CD4-positive, alpha-beta memory T cell (primary cell): ENCODE measurements around the gene RHBDD1. TPM values are rescaled to one million over a fixed set of nuclear protein-coding genes. Genes with fewer than 3 reads are reported as not detected.

Experiments
- CTCF ChIA-PET: fragments of 350-600 bp; sonication (Branson Sonifier 250); formaldehyde crosslinking; loops from one replicate; lab custom pipeline; 2021; ENCODE audit warnings: inconsistent platforms; ENCODE audit not compliant: partially characterized antibody; lab: Charles Lee
- POLR2A ChIA-PET: fragments of 350-600 bp; sonication (Branson Sonifier 250); formaldehyde crosslinking; loops from one replicate; lab custom pipeline; 2021; ENCODE audit not compliant: partially characterized antibody; lab: Charles Lee
- DNase-seq, 5 donors: peaks; one replicate each; pipeline versions ENCODE4 v3.0.0 to v3.0.0-alpha.2; 2020 to 2022; ENCODE audit warnings: mixed read lengths in 1 of 5
- H3K27ac ChIP-seq: one replicate; pipeline ENCODE4 v1.7.0; 2013; ENCODE audit warnings: low read depth, low read length
- H3K27me3 ChIP-seq: 2 replicates; pipeline ENCODE4 v1.7.0; 2013; ENCODE audit warnings: mild to moderate bottlenecking, low read length, moderate library complexity; ENCODE audit not compliant: insufficient read depth
- H3K36me3 ChIP-seq: 2 replicates; pipeline ENCODE4 v1.7.0; 2013; ENCODE audit warnings: mild to moderate bottlenecking, low read length, moderate library complexity; ENCODE audit not compliant: insufficient read depth
- H3K4me1 ChIP-seq: 2 replicates; pipeline ENCODE4 v1.7.0; 2013; ENCODE audit warnings: mild to moderate bottlenecking, low read length, moderate library complexity; ENCODE audit not compliant: insufficient read depth
- H3K4me3 ChIP-seq, 2 donors: one replicate each; pipeline ENCODE4 v1.7.0; 2013; ENCODE audit warnings: low read length in 2 of 2, mild to moderate bottlenecking in 1 of 2
- H3K9me3 ChIP-seq, 2 donors: one replicate each; pipeline ENCODE4 v1.7.0; 2013; ENCODE audit warnings: low read length in 2 of 2, control low read depth in 1 of 2; ENCODE audit not compliant: control insufficient read depth in 1 of 2
- H3K27ac Mint-ChIP-seq, 7 donors: one replicate each; pipeline ENCODE4 v1.8.0; 2020 to 2021; ENCODE audit warnings: mixed read lengths in 7 of 7, mild to moderate bottlenecking in 6 of 7, inconsistent platforms in 3 of 7, moderate library complexity in 3 of 7
- H3K27me3 Mint-ChIP-seq, 2 donors: one replicate each; pipeline ENCODE4 v1.8.0; 2020 to 2021; ENCODE audit warnings: mixed read lengths in 2 of 2
- H3K36me3 Mint-ChIP-seq, 2 donors: one replicate each; pipeline ENCODE4 v1.8.0; 2020 to 2021; ENCODE audit warnings: mixed read lengths in 2 of 2, inconsistent platforms in 1 of 2, mild to moderate bottlenecking in 1 of 2
- H3K4me1 Mint-ChIP-seq, 4 donors: one replicate each; pipeline ENCODE4 v1.8.0; 2020 to 2021; ENCODE audit warnings: mixed read lengths in 4 of 4, mild to moderate bottlenecking in 1 of 4
- H3K4me3 Mint-ChIP-seq, 8 donors: one replicate each; pipeline ENCODE4 v1.8.0; 2020 to 2021; ENCODE audit warnings: mixed read lengths in 8 of 8, mild to moderate bottlenecking in 7 of 8, moderate library complexity in 6 of 8, inconsistent platforms in 3 of 8
- H3K9me3 Mint-ChIP-seq, 8 donors: one replicate each; pipeline ENCODE4 v1.8.0; 2020 to 2021; ENCODE audit warnings: mixed read lengths in 8 of 8, mild to moderate bottlenecking in 5 of 8, inconsistent platforms in 3 of 8, moderate library complexity in 1 of 8
- intact Hi-C: fragments of 100-400 bp; cut with micrococcal nuclease; formaldehyde crosslinking; loops from one replicate; pipeline ENCODE4 v1.15.1; 2023
- polyA plus RNA-seq, 2 donors: library from polyadenylated mRNA; unstranded; fragments of 300-500 nt; fragmentation: Illumina TruSeq; gene quantifications; one replicate each; pipeline ENCODE4 v1.2.3, GENCODE V29; 2021
- total RNA-seq, 2 experiments: library from RNA; stranded (reverse); gene quantifications; one replicate each; pipeline ENCODE4 v1.2.3, GENCODE V29; 2021

The RHBDD1 gene
- total and polyA plus RNA-seq, 4 experiments from 2014 or later, result 15.6 to 66.0 (median 40.7) TPM

DNA sequence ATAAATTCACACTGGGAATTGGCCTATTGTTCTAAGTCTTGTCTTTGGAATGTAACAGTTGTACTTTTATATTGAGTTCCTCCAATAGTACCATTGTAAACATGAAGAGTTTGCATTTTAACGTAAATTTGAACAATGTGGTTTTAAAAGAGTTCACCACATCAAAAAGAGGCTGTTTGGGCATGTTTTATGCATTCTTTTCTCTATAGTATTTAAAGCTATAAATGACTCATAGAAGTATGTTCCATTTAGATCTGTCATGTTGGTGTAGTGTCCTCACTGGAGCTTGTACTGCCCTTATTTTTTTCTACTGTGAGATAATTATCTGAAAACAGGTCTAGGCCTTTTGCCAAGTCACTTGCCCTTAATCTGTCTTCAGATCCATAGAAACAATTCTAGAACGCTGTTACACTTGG lies 141.9 kb downstream of the RHBDD1 start:
- CTCF ChIA-PET, result no interaction called here
- no peaks in the 10 kb centered on the region for H3K9me3 ChIP-seq
- Mint-ChIP-seq H3K27me3 (no peaks in the 10 kb centered on the region), H3K4me1 (peaks cover 8 to 17% (median 15%) of the 10 kb centered on the region in 4 donors), H3K27ac (no peak overlapping the region), H3K9me3 (peaks cover 0 to 2% (median 0%) of the 10 kb centered on the region in 8 donors), H3K4me3 (no peak overlapping the region), H3K36me3 (peaks cover 18 to 42% of the 10 kb centered on the region in 2 donors)
- no peak overlapping the region for H3K27ac ChIP-seq
- intact Hi-C loops, result no loop called here
- POLR2A ChIA-PET, result no interaction called here
- no peaks in the 10 kb centered on the region for H3K36me3 ChIP-seq
- no peaks in the 10 kb centered on the region for H3K27me3 ChIP-seq
- no peak for DNase-seq
- no peak overlapping the region for H3K4me3 ChIP-seq
- peaks cover 10% of the 10 kb centered on the region for H3K4me1 ChIP-seq

DNA sequence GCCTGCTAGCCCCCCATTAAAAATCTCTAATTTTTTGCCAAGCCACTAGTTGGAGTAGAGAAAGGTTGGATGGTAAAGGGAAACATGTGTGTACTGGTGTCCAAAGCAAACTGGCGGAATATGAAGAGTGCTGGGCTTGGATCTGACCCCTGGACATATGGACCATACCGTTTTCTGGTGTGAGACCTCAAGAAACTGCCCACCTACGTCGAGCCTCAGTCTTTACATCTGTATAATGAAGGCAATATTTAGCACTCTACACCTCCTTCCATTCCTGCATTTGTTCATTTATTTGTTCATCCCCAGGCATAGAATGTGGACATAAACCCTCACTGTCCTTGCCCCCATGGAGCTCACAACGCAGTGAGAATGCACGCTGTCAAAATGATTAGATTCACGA lies 142.4 kb downstream of the RHBDD1 start:
- no peaks in the 10 kb centered on the region for H3K27me3 ChIP-seq
- Mint-ChIP-seq H3K27me3 (no peaks in the 10 kb centered on the region), H3K4me1 (peaks cover 8 to 16% (median 14%) of the 10 kb centered on the region in 4 donors), H3K4me3 (no peak overlapping the region), H3K27ac (no peak overlapping the region), H3K36me3 (peaks cover 18 to 37% of the 10 kb centered on the region in 2 donors), H3K9me3 (peaks cover 0 to 2% (median 0%) of the 10 kb centered on the region in 8 donors)
- no peak overlapping the region for H3K27ac ChIP-seq
- POLR2A ChIA-PET, result no interaction called here
- H3K36me3 ChIP-seq, result no peaks in the 10 kb centered on the region
- peaks cover 10% of the 10 kb centered on the region for H3K4me1 ChIP-seq
- no peaks in the 10 kb centered on the region for H3K9me3 ChIP-seq
- no peak for DNase-seq
- intact Hi-C loops, result no loop called here
- CTCF ChIA-PET, result no interaction called here
- no peak overlapping the region for H3K4me3 ChIP-seq

DNA sequence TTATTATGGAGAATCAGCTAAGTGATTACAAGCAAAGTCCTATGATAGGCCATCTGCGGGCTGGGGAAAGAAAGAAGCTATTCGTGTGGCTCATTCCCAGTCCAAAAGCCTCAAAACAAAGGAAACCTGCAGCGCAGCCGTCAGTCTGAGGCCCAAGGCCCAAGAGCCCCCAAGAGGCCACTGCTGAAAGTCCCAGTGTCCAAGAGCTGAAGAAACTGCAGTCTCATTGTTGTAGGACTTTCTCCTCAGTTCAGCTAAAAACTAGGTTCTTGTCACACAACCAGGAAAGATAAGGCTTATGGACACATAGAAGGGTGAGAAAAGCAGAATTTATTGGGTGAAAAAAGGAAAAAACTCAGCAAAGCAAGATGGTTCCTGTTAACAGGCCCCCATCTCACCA lies 143.2 kb downstream of the RHBDD1 start:
- H3K27me3 ChIP-seq, result no peaks in the 10 kb centered on the region
- H3K27me3 Mint-ChIP-seq, result no peaks in the 10 kb centered on the region
- H3K27ac Mint-ChIP-seq, result no peak overlapping the region
- H3K36me3 ChIP-seq, result no peaks in the 10 kb centered on the region
- no peak overlapping the region for H3K4me3 Mint-ChIP-seq
- H3K36me3 Mint-ChIP-seq, result peaks cover 12 to 30% of the 10 kb centered on the region in 2 donors
- H3K4me3 ChIP-seq, result no peak overlapping the region
- H3K9me3 ChIP-seq, result no peaks in the 10 kb centered on the region
- H3K4me1 Mint-ChIP-seq, result peaks cover 13 to 22% (median 17%) of the 10 kb centered on the region in 4 donors
- peaks cover 10% of the 10 kb centered on the region for H3K4me1 ChIP-seq
- no peaks in the 10 kb centered on the region for H3K9me3 Mint-ChIP-seq
- intact Hi-C loops, result no loop called here
- H3K27ac ChIP-seq, result no peak overlapping the region
- DNase-seq, result no peak
- POLR2A ChIA-PET, result no interaction called here
- CTCF ChIA-PET, result no interaction called here

DNA sequence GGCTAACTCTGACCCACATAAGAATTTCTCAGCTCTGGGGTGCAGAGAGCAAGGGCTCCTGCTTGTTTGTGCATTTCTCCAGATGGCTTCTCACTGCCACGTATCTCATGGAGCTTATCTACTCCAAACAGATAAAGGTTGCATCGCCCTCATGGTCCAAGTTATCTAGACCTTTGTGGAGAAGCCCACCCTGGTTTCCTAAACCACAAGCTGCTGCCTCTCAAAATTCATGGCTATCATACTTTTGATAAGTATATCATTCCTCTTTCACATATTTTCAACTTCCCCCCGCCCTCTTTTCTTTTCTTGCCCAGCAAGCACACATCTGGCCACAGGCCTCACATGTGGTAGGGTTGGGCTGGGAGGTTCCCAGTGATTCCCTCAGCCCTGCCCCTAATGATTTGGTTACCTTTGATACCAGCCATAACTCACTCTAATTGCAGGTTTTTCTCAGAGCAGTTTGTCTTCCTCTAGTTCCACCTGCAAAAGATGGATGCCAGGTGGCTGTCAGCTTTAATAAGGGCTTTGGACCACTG lies 146.0 kb downstream of the RHBDD1 start:
- H3K27me3 ChIP-seq, result no peaks in the 10 kb centered on the region
- peaks cover 0 to under 1% (median 0%) of the 10 kb centered on the region in 8 donors for H3K9me3 Mint-ChIP-seq
- H3K27ac ChIP-seq, result no peak overlapping the region
- intact Hi-C loops, result loop anchor here (10.0 kb wide), 1 partner anchor 177 kb away; no protein-coding TSS in a partner anchor
- POLR2A ChIA-PET, result no interaction called here
- CTCF ChIA-PET, result interaction anchor here (0.7 kb wide), 1 partner anchor 1093 kb away, joined by 3 read pairs; no protein-coding TSS in a partner anchor
- H3K4me1 Mint-ChIP-seq, result peaks cover 21 to 31% (median 24%) of the 10 kb centered on the region in 4 donors
- no peaks in the 10 kb centered on the region for H3K9me3 ChIP-seq
- H3K27ac Mint-ChIP-seq, result no peak overlapping the region
- no peaks in the 10 kb centered on the region for H3K36me3 ChIP-seq
- H3K27me3 Mint-ChIP-seq, result no peaks in the 10 kb centered on the region
- H3K4me1 ChIP-seq, result peaks cover 14% of the 10 kb centered on the region
- no peak for DNase-seq
- H3K36me3 Mint-ChIP-seq, result peaks cover 8 to 29% of the 10 kb centered on the region in 2 donors
- H3K4me3 Mint-ChIP-seq, result no peak overlapping the region
- H3K4me3 ChIP-seq, result no peak overlapping the region

DNA sequence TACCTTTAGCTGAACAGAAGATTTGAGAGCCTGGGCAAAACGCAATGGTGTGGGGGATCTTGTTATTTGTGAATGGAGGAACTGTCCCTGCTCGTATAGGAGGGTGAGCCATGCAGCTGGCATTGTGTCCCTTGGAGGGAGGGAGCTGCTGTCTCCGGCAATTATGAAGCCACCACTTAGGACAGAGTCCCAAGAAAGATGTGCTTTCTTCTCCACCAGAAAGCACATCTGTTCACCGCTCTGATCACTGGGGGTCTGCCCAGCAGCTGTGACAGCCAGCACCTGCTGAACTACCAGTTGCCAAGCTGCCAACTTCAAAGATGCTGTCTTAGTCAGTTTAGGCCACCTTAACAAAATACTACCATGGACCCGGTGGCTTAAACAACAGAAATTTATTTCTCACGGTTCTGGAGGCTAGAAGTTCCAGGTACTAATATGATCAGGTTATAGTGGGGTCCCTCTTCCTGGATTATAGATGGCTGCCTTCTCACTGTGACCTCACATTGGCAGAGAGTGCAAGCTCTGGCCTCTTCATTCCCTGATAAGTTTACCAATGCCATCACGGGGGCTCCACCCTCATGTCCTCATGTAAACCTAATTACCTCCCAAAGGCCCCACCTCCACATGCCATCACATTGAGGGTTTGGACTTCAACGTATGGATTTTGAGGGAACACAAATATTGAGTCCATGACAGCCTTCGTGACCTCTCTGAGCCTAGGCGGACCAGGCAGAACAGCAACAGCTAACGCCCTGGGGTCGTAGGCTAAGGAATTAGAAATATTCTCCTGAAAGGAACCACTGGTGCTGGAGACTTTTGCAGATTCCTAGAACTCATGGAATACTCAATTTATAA lies 148.3 kb downstream of the RHBDD1 start:
- Histone ChIP-seq H3K9me3 (no peaks in the 10 kb centered on the region), H3K4me3 (no peak overlapping the region), H3K27ac (no peak overlapping the region), H3K4me1 (peaks cover 7% of the 10 kb centered on the region), H3K36me3 (no peaks in the 10 kb centered on the region), H3K27me3 (no peaks in the 10 kb centered on the region)
- CTCF ChIA-PET, result interaction anchor here (1.5 kb wide), 1 partner anchor 182 kb away, joined by 3 read pairs; no protein-coding TSS in a partner anchor
- no peak for DNase-seq
- H3K27ac Mint-ChIP-seq, result peak overlapping the region in 3 of 7 donors; percentile 48 to 79 (median 64)
- peaks cover 3 to 18% of the 10 kb centered on the region in 2 donors for H3K36me3 Mint-ChIP-seq
- intact Hi-C loops, result loop anchor here (2.0 to 10.0 kb wide), 3 partner anchors 179 to 1315 kb away; no protein-coding TSS in a partner anchor
- peaks cover 0 to 2% (median 0%) of the 10 kb centered on the region in 8 donors for H3K9me3 Mint-ChIP-seq
- no peak overlapping the region for H3K4me3 Mint-ChIP-seq
- POLR2A ChIA-PET, result no interaction called here
- H3K27me3 Mint-ChIP-seq, result no peaks in the 10 kb centered on the region
- peaks cover 14 to 23% (median 18%) of the 10 kb centered on the region in 4 donors for H3K4me1 Mint-ChIP-seq

DNA sequence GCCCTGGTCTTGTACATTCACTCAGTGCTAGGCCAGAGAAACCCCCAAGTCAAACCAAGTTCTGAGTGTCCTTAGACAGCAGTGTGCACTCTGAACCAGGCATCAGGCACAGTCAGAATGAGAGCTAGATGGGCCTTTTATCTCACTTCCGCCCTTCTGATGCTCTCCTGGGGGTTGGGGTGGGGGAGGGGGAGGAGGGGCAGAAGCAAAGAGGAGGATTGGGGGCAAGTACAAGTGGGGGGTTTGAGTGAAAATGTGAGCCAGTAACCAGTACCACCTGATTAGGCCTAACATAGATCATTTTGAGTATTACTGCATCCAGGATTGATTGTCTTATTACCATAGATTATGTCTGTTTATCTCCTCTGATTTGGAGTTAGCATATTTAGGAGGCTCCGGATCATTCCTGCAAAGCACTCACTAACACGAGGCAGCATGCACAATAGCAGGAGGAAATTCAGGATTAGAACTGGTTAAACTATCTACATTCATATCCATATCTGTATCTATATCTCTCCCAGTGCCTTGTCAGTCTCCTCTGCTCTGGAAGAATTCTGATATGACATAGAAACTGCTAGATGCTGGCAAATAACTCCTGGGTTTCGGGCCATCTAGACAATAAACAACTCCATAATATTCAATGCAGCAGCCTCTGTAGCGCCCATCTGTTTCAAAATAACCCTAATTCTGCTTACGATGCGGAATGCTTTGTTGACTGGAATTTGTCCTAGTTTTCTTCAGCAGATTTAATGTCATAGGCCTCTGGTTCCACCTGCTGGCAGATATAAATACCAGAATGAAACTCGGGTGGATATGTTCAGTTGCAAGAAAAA lies 149.1 kb downstream of the RHBDD1 start:
- H3K4me3 ChIP-seq, result no peak overlapping the region
- ChIA-PET POLR2A (no interaction called here), CTCF (interaction anchor here (0.7 to 1.6 kb wide), 6 partner anchors 10 to 1320 kb away, joined by 3 to 5 read pairs (median 3); no protein-coding TSS in a partner anchor)
- peaks cover 7% of the 10 kb centered on the region for H3K4me1 ChIP-seq
- peak in 4 of 5 donors; percentile 3 to 23 (median 14) for DNase-seq
- no peaks in the 10 kb centered on the region for H3K36me3 ChIP-seq
- Mint-ChIP-seq H3K27me3 (no peaks in the 10 kb centered on the region), H3K27ac (peak overlapping the region in 2 of 7 donors; percentile 48 to 64), H3K4me1 (peaks cover 14 to 23% (median 18%) of the 10 kb centered on the region in 4 donors), H3K9me3 (peaks cover 0 to 2% (median 0%) of the 10 kb centered on the region in 8 donors), H3K36me3 (peaks cover 7 to 20% of the 10 kb centered on the region in 2 donors), H3K4me3 (no peak overlapping the region)
- intact Hi-C loops, result loop anchor here (2.0 to 10.0 kb wide), 3 partner anchors 180 to 1316 kb away; no protein-coding TSS in a partner anchor
- no peaks in the 10 kb centered on the region for H3K27me3 ChIP-seq
- H3K27ac ChIP-seq, result no peak overlapping the region
- no peaks in the 10 kb centered on the region for H3K9me3 ChIP-seq
